Dendritic cell treated with granulocyte-macrophage colony-stimulating factor and Interleukin-4, amounts not matched to agents 40 ng/mL and 50 ng/mL, for 4 days (primary cell): ENCODE measurements around the gene KIZ.

Experiments
- H3K27ac Mint-ChIP-seq: one replicate; pipeline ENCODE4 v1.8.0; 2022; ENCODE audit warnings: mild to moderate bottlenecking, mixed read lengths
- H3K27me3 Mint-ChIP-seq: one replicate; pipeline ENCODE4 v1.8.0; 2022; ENCODE audit warnings: mild to moderate bottlenecking, mixed read lengths
- H3K36me3 Mint-ChIP-seq: one replicate; pipeline ENCODE4 v1.8.0; 2022; ENCODE audit warnings: low read depth, mixed read lengths
- H3K4me1 Mint-ChIP-seq: one replicate; pipeline ENCODE4 v1.8.0; 2022; ENCODE audit warnings: low read depth, mixed read lengths
- H3K4me3 Mint-ChIP-seq: one replicate; pipeline ENCODE4 v1.8.0; 2022; ENCODE audit warnings: mild to moderate bottlenecking, moderate library complexity, mixed read lengths
- H3K9me3 Mint-ChIP-seq: one replicate; pipeline ENCODE4 v1.8.0; 2022; ENCODE audit warnings: mixed read lengths
- intact Hi-C: fragments of 100-400 bp; cut with micrococcal nuclease; formaldehyde crosslinking; loops from one replicate; pipeline ENCODE4 v1.15.0; 2022

Gene KIZ

DNA sequence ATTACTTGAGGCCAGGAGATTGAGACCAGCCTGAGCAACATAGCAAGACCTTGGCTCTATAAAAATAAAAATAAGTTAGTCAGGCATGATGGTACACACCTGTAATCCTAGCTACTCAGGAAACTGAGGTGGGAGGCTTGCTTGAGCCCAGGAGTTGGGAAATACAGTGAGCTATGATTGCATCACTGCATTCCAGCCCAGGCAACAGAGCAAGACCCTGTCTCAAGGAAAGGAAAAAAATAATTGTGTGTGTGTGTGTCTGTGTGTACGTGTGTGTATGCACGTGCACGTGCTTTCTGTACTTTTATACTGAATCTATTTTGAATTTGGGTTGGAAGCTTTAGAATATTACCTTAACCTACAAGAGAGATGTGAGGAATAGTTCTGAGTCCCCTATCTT, 58.9 kb downstream of the KIZ start:
- H3K9me3 Mint-ChIP-seq = no peaks in the 10 kb centered on the region
- no peaks in the 10 kb centered on the region for H3K4me1 Mint-ChIP-seq
- H3K4me3 Mint-ChIP-seq = no peak overlapping the region
- H3K36me3 Mint-ChIP-seq = no peaks in the 10 kb centered on the region
- no peak overlapping the region for H3K27ac Mint-ChIP-seq
- no peaks in the 10 kb centered on the region for H3K27me3 Mint-ChIP-seq
- intact Hi-C loops = no loop called here

DNA sequence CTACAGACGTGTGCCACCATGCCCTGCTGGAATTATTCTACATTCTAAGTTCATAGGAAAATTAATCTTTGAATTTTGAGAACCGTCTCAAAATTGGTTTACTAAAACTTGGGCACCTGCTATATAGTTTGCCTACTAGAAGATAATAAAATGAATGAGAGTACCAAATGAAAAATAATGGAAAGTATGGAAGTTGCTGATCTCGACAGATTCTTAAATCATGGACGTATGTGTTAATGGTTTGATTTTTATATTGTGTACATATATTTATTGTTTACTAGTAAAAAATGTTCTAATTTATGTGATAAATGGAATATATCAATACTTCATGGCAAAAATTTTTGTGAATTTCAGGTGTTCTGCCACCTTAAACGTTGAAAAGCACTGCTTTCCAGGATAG, 60.0 kb downstream of the KIZ start:
- Mint-ChIP-seq H3K4me3 (no peak overlapping the region), H3K27me3 (no peaks in the 10 kb centered on the region), H3K9me3 (no peaks in the 10 kb centered on the region), H3K4me1 (no peaks in the 10 kb centered on the region), H3K36me3 (no peaks in the 10 kb centered on the region), H3K27ac (no peak overlapping the region)
- intact Hi-C loops = no loop called here

DNA sequence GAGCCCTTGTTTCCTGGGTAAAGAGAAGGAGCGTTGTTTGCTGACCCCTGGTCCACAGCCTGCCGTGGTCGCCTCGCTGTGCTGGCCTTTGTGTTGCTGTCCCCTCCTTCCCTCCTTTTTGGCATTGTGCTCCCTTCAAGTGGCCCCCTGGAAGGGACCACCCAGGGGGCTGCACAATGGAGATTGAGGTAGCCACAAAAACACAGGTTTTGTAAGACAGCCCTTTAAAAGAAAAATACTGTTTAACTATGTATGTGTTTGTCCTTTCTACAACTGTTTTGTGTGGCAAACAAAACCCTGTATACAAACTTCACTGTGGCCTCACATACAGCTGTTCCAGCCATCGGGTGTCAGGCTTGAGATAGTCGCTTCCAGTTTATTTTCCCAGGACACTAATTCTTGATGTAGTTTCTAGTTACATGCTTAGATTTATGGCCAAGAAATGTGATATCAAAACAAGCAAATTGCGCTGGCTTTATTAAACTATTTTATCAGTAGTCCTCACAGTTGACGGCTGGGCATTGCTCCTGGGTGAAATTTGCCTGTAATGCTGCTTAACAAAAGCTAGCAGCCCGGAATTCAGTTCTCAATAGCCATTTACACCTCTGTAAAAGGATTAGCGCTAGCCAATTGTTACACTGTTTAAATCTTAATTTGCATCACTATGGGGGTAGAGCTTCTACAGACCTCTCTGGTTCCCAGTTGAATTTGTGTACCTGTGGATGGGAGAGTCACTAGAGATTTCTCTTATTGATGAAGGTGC, 64.1 kb downstream of the KIZ start:
- intact Hi-C loops = no loop called here
- Mint-ChIP-seq H3K4me3 (no peak overlapping the region), H3K9me3 (no peaks in the 10 kb centered on the region), H3K27ac (no peak overlapping the region), H3K4me1 (no peaks in the 10 kb centered on the region), H3K27me3 (no peaks in the 10 kb centered on the region), H3K36me3 (no peaks in the 10 kb centered on the region)

DNA sequence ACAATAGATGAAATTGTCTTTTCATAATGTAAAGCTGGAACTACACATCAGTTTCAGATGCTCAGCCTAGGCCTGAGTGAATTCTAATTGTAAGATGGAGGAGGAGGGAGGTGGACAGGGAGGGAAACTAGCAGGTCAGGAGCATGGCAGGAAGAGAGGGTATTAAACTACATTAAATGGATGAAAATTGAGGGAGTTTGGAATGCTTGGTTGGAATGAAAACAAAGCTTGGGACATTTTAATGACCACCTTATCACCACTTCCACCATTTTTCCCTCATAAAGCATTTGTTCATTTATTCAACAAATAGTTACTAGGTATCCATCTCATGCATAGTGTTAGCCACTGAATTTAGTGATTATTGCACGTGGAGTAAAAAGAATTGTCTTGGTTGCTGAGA, 65.0 kb downstream of the KIZ start:
- Mint-ChIP-seq H3K9me3 (no peaks in the 10 kb centered on the region), H3K27ac (no peak overlapping the region), H3K4me1 (no peaks in the 10 kb centered on the region), H3K36me3 (no peaks in the 10 kb centered on the region), H3K27me3 (no peaks in the 10 kb centered on the region), H3K4me3 (no peak overlapping the region)
- intact Hi-C loops = no loop called here

DNA sequence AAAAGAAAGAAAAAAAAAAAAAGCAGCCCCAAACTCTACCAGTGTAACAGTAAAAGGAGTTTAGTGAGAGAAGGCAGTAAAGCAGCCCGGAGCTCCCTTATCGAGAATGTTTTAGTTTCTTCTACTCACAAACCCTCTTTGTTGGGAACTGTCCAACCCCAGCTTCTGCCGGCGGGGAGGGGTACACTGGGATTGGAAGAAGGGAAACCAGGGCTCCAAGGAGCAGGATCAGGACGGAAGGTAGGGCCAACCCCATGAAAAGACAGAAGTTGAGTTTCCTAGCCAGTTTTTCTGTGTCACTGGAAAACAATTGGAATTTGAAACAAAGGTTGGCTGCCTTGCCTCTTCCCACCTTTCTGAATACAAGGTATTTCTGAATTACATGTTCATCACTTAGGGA, 66.0 kb downstream of the KIZ start:
- intact Hi-C loops = no loop called here

DNA sequence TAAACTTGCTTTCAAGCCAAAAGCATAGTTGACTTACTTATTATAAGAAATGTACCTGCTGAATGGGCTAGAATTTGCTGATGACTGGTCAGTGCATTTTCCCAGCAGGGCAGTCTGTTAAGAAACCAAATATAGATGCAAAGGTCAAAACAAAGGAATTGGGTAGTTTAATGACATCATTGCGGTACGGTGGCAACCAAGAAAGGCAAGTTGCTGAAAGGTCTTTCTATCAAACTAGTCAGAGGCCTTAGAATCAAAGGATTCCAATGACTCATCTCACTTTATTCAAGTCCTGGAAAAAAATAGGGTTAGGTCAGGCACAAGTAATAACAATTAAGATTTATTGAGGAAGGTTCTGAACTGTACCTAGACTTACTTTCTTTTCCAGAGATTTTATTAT, 76.4 kb downstream of the KIZ start:
- Mint-ChIP-seq H3K4me1 (no peaks in the 10 kb centered on the region), H3K36me3 (peaks cover 10% of the 10 kb centered on the region), H3K27ac (no peak overlapping the region), H3K27me3 (no peaks in the 10 kb centered on the region), H3K9me3 (no peaks in the 10 kb centered on the region), H3K4me3 (no peak overlapping the region)
- intact Hi-C loops = no loop called here

More for the DNA sequence above, 66.0 kb downstream of the KIZ start:
- H3K27ac Mint-ChIP-seq = no peak overlapping the region
- no peaks in the 10 kb centered on the region for H3K36me3 Mint-ChIP-seq
- H3K4me3 Mint-ChIP-seq = no peak overlapping the region
- H3K4me1 Mint-ChIP-seq = no peaks in the 10 kb centered on the region
- no peaks in the 10 kb centered on the region for H3K27me3 Mint-ChIP-seq
- no peaks in the 10 kb centered on the region for H3K9me3 Mint-ChIP-seq

DNA sequence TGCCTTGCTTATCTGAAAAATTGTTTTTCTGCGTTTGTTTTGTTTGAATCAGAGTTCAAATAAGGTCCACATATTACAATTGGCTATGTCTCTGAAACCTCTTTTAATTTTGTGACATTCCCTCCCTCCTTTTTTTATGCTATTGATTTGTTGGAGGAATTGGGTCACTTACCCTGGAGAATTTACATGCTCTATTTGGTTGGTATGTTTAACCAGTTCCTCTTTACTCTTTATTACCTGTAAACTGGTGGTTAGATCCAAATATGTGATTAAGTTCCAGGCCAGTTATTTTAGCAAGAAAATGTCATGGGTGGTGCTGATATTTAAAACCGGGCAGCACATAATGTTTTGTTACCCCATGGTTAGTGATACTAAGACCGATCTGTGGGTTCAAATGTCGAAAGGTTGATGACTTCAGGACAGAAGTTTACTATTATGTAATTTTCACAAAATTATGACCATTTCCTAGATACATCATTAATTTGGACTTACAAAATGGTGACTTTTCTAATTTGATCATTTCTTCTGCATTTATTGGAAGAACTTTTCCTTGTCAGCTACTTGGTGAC, 77.3 kb downstream of the KIZ start:
- no peaks in the 10 kb centered on the region for H3K27me3 Mint-ChIP-seq
- H3K4me3 Mint-ChIP-seq = no peak overlapping the region
- no peaks in the 10 kb centered on the region for H3K9me3 Mint-ChIP-seq
- no peak overlapping the region for H3K27ac Mint-ChIP-seq
- no peaks in the 10 kb centered on the region for H3K4me1 Mint-ChIP-seq
- H3K36me3 Mint-ChIP-seq = peaks cover 10% of the 10 kb centered on the region
- intact Hi-C loops = no loop called here

DNA sequence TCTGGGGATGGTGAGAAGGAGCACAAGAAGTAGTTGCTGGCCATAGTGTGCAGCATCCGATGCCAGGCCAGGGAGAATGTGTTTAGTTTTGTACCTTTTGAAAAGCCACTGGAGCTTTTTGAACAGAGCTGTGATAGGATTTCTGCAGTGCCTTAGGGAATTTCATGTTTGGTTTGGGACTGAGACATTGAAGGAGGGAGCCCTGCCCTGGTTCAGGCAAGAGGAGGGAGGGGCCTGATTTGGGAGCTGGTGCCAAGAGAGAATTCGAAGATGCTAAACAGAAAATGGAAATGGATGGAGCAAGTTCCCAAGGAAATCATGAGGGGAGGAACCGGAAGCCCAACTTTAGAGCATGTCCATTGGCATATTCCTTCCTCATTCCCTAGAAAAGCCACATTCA, 80.7 kb downstream of the KIZ start:
- Mint-ChIP-seq H3K27me3 (no peaks in the 10 kb centered on the region), H3K9me3 (no peaks in the 10 kb centered on the region), H3K27ac (no peak overlapping the region), H3K4me3 (no peak overlapping the region), H3K4me1 (no peaks in the 10 kb centered on the region), H3K36me3 (peaks cover 10% of the 10 kb centered on the region)
- intact Hi-C loops = no loop called here

DNA sequence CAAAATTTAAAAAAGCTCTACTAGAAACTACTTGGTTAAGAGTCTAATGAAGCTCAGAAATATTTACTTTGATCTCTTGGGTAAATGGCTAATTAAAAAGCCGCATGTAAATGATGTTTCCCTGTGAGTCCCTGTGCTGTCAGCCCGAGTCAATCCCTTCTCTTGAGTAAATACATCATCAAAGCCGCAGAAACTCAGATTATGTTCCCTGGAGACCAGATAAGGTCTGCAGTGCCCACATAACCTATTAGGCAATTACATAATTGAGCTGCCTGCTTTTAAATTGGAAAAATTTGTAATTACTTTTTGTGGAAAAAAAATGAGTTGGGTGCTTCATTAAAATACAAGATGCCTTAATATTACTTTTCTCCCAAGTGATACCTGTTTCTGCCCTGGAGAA, 83.1 kb downstream of the KIZ start:
- Mint-ChIP-seq H3K4me3 (no peak overlapping the region), H3K9me3 (no peaks in the 10 kb centered on the region), H3K27ac (no peak overlapping the region), H3K36me3 (peaks cover 10% of the 10 kb centered on the region), H3K4me1 (no peaks in the 10 kb centered on the region), H3K27me3 (no peaks in the 10 kb centered on the region)
- intact Hi-C loops = no loop called here

DNA sequence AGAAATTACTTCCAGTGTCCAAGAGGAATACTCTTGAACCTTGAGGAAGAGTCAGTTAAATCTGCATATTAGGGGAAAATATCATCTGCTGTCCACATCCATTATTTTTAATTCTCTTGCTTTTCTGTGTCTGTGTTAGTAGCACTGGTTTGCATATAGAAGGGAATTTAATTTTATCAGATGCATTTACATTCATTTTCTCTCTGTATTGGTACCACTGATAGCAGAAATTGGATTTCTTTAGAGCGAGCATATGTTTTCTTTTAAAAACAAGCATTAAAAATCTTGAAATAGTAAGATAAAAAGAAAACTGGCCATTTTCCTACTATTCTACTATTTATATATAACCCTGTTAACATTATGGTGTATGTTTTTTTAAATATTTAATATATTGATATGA, 83.8 kb downstream of the KIZ start:
- intact Hi-C loops = no loop called here
- H3K36me3 Mint-ChIP-seq = peaks cover 10% of the 10 kb centered on the region

DNA sequence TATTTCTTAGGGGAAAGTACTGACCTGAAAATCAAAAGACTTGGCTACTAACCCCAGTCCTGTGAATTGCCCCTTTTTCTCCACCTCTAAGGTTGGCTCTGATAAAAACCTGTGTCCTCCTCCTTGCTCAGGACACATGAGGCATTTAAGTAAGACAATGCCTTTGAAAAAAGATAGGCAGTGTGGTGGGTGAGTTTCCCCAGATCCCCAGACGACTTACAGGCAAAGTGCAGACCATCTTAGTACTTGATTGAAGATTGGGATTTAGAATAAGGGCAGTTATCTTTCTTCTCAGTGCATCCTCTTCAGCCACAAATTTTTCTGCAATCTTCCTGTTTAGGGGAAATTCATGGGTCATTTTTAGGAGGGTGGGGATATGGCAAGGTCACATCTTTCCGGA, 87.8 kb downstream of the KIZ start:
- Mint-ChIP-seq H3K9me3 (no peaks in the 10 kb centered on the region), H3K4me1 (no peaks in the 10 kb centered on the region), H3K27ac (no peak overlapping the region), H3K36me3 (no peaks in the 10 kb centered on the region), H3K4me3 (no peak overlapping the region), H3K27me3 (no peaks in the 10 kb centered on the region)
- intact Hi-C loops = no loop called here

More for the DNA sequence above, 83.8 kb downstream of the KIZ start:
- H3K4me3 Mint-ChIP-seq = no peak overlapping the region
- H3K4me1 Mint-ChIP-seq = no peaks in the 10 kb centered on the region
- H3K9me3 Mint-ChIP-seq = no peaks in the 10 kb centered on the region
- no peak overlapping the region for H3K27ac Mint-ChIP-seq
- H3K27me3 Mint-ChIP-seq = no peaks in the 10 kb centered on the region

DNA sequence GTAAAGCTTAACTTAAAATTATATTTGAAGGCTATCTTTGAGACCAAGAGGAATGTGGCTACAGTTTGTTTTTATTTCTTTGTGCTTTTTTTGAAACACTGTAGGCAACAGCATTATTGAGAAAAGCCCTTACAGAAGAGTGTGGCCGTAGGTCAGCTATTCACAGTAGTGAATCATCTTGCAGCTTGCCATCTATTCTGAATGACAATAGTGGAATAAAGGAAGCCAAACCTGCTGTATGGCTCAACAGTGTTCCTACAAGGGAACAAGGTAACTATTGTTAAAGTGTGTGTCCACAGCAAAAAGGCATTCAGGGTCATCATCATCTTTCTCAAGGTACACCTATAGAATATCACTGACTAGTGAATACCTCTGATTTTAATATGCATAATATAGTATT, 88.5 kb downstream of the KIZ start:
- Mint-ChIP-seq H3K4me1 (no peaks in the 10 kb centered on the region), H3K4me3 (no peak overlapping the region), H3K27ac (no peak overlapping the region), H3K9me3 (no peaks in the 10 kb centered on the region), H3K27me3 (no peaks in the 10 kb centered on the region), H3K36me3 (no peaks in the 10 kb centered on the region)
- intact Hi-C loops = no loop called here

DNA sequence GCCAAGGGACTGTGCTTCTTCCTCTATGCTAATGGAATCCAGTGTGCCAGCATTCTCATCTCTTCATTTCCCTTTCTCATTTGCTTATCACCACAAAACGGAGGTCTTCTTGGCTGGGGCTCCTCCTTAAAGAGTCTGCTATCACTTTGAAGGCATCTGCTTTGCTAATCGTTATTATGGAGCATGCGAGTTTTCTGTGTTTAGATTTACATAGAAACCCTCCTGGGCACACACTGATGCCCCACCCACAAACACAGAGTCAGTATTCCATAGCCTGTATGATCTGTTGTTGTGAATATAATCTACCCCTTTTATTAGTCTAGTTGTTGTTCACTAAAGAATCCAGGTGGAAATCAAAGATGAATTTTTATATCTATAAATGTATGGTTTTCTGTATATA, 93.8 kb downstream of the KIZ start:
- no peaks in the 10 kb centered on the region for H3K9me3 Mint-ChIP-seq
- intact Hi-C loops = no loop called here
- H3K36me3 Mint-ChIP-seq = no peaks in the 10 kb centered on the region
- no peak overlapping the region for H3K27ac Mint-ChIP-seq
- no peak overlapping the region for H3K4me3 Mint-ChIP-seq
- H3K4me1 Mint-ChIP-seq = no peaks in the 10 kb centered on the region
- H3K27me3 Mint-ChIP-seq = no peaks in the 10 kb centered on the region

DNA sequence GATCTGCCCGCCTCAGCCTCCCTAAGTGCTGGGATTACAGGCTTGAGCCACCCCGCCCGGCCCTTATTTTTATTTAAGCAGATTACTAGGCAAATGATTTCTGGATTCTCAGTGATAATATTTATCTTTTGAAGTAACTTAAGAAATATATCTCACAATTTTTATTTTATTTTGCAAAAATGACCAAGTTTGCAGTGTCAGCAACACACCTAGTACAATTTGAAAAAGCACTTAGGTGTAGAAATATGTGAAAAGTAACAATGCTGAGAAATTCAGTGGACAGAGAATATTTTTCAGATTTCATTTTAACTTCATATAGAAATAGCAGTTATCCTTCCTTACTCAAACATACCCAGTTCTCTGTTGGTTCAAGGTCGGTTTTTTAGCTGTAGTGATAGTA, 98.3 kb downstream of the KIZ start:
- intact Hi-C loops = no loop called here
- Mint-ChIP-seq H3K4me3 (no peak overlapping the region), H3K36me3 (no peaks in the 10 kb centered on the region), H3K27ac (no peak overlapping the region), H3K4me1 (peaks cover 8% of the 10 kb centered on the region), H3K27me3 (no peaks in the 10 kb centered on the region), H3K9me3 (no peaks in the 10 kb centered on the region)
